ENCODE results near the gene IGHMBP2. TPM values are rescaled to one million over a fixed set of nuclear protein-coding genes. Genes with fewer than 3 reads are reported as not detected.

IGHMBP2 gene
- total and polyA plus RNA-seq, 2 experiments from 2014 or later: 14.3 to 27.7 TPM

- no peak for ATAC-seq
- Histone ChIP-seq H3K9me2 (ENCODE audit: insufficient read depth) (no peaks in the 10 kb centered on the region), H3K36me3 (ENCODE audit: insufficient read depth) (no peaks in the 10 kb centered on the region), H3K4me1 (ENCODE audit: insufficient read depth) (no peaks in the 10 kb centered on the region), H3K27ac (ENCODE audit: low read depth) (no peak overlapping the region), H3F3A (replicated peaks; ENCODE audit: low read depth) (no peaks in the 10 kb centered on the region), H3K27me3 (ENCODE audit: insufficient read depth) (no peaks in the 10 kb centered on the region), H3K4me2 (no peak overlapping the region), H2AFZ (no peak overlapping the region), H3K79me2 (replicated peaks; ENCODE audit: insufficient read depth) (no peaks in the 10 kb centered on the region), H4K20me1 (replicated peaks; ENCODE audit: insufficient read depth) (no peaks in the 10 kb centered on the region), H3K4me3 (no peak overlapping the region)
- peaks cover 6% of the 10 kb centered on the region; the same call in 2 of the 3 replicates for H3K36me3 Mint-ChIP-seq (ENCODE audit: low read depth)
- H3K27ac Mint-ChIP-seq: no peak overlapping the region
- peaks cover 7% of the 10 kb centered on the region for H3K27me3 Mint-ChIP-seq (ENCODE audit: insufficient read depth, low read depth, poor library complexity)
- H3K4me3 Mint-ChIP-seq: no peak overlapping the region
- no peak for DNase-seq (ENCODE audit: low spot score)
- no peaks in the 10 kb centered on the region for H3K9me3 Mint-ChIP-seq
- no peak for TF ChIP-seq EZH2 (IDR thresholded peaks at IDR 0.05; ENCODE audit: low read depth, unreplicated experiment)
- H3K4me1 Mint-ChIP-seq: peaks cover 4% of the 10 kb centered on the region; the same call in 2 of the 3 replicates
Observed at GRCh38 chr11:68940651-68941323, 37.1 kb downstream of the IGHMBP2 start.

- peaks cover 4% of the 10 kb centered on the region; the same call in 1 of the 3 replicates for H3K36me3 Mint-ChIP-seq (ENCODE audit: low read depth)
- no peaks in the 10 kb centered on the region for H3K36me3 ChIP-seq (ENCODE audit: insufficient read depth)
- DNase-seq (ENCODE audit: low spot score) (no peak), ATAC-seq (no peak)
- no peaks in the 10 kb centered on the region for H3K9me3 Mint-ChIP-seq
- H4K20me1 ChIP-seq (replicated peaks; ENCODE audit: insufficient read depth): no peaks in the 10 kb centered on the region
- H3K27ac Mint-ChIP-seq: 0 out of 2 replicates have a peak overlapping the region, but pooled peaks have one; percentile 56
- no peaks in the 10 kb centered on the region for H3K27me3 ChIP-seq (ENCODE audit: insufficient read depth)
- no peak for TF ChIP-seq JUNB (IDR thresholded peaks at IDR 0.05; ENCODE audit: unreplicated experiment)
- no peak for TF ChIP-seq ETS1 (IDR thresholded peaks at IDR 0.05)
- no peak for TF ChIP-seq POLR2AphosphoS5 (IDR thresholded peaks at IDR 0.05; ENCODE audit: low read depth)
- no peak for TF ChIP-seq STAT1 (IDR thresholded peaks at IDR 0.05; ENCODE audit: unreplicated experiment)
- no peak for TF ChIP-seq REST (IDR thresholded peaks at IDR 0.05; ENCODE audit: unreplicated experiment)
- no peak for TF ChIP-seq ZNF462 (CRISPR knock-in tag; IDR thresholded peaks at IDR 0.05)
- no peak for TF ChIP-seq NANOG (IDR thresholded peaks at IDR 0.05; ENCODE audit: borderline replicate concordance)
- no peak for TF ChIP-seq ZNF331 (CRISPR knock-in tag; IDR thresholded peaks at IDR 0.05; ENCODE audit: low read depth)
- H3K4me2 ChIP-seq: no peak overlapping the region
- no peak overlapping the region for H3K4me3 Mint-ChIP-seq
- no peak overlapping the region for H2AFZ ChIP-seq
- H3K79me2 ChIP-seq (replicated peaks; ENCODE audit: insufficient read depth): no peaks in the 10 kb centered on the region
- H3K4me3 ChIP-seq: no peak overlapping the region
- H3F3A ChIP-seq (replicated peaks; ENCODE audit: low read depth): no peaks in the 10 kb centered on the region
- H3K4me1 Mint-ChIP-seq: peaks cover 5% of the 10 kb centered on the region; the same call in 2 of the 3 replicates
- H3K27ac ChIP-seq (ENCODE audit: low read depth): no peak overlapping the region
- no peaks in the 10 kb centered on the region for H3K4me1 ChIP-seq (ENCODE audit: insufficient read depth)
- no peaks in the 10 kb centered on the region for H3K9me2 ChIP-seq (ENCODE audit: insufficient read depth)
- H3K27me3 Mint-ChIP-seq (ENCODE audit: insufficient read depth, low read depth, poor library complexity): peaks cover 7% of the 10 kb centered on the region
Observed at GRCh38 chr11:68941324-68942094, 37.8 kb downstream of the IGHMBP2 start.
